C4-2B (cell line): ENCODE data around the gene SPPL2B.

Experiments used
- CTCF ChIP-seq: fragments of 450-650 bp; conservative IDR thresholded peaks from 2 replicates; pipeline ENCODE4 v1.5.1; 2017; ENCODE audit warnings: mild to moderate bottlenecking
- ZFX ChIP-seq: fragments of 450-650 bp; IDR thresholded peaks from 2 replicates; pipeline ENCODE4 v1.6.1; 2017

GRCh38 chr19:2394442-2395292 is 66.2 kb downstream of the SPPL2B start:
- no peak for TF ChIP-seq CTCF
- no peak for TF ChIP-seq ZFX
